ACC112 (cell line): ENCODE data around the gene TSPAN14.

ENCODE experiments used
- H2AFZ ChIP-seq: fragments of 200-600 bp; sonication (generic); one replicate; pipeline ENCODE4 v1.6.0; 2017; ENCODE audit warnings: antibody characterized with exemption, low read length; ENCODE audit not compliant: unreplicated experiment
- H3K27ac ChIP-seq: fragments of 200-600 bp; sonication (generic); 2 replicates; pipeline ENCODE4 v1.5.1; 2014; ENCODE audit warnings: low read depth, mild to moderate bottlenecking, antibody characterized with exemption, low read length, moderate library complexity
- H3K27me3 ChIP-seq: fragments of 200-600 bp; sonication (generic); 2 replicates; pipeline ENCODE4 v1.6.1; 2014; ENCODE audit warnings: mild to moderate bottlenecking, antibody characterized with exemption, low read length, moderate library complexity, mixed read lengths; ENCODE audit not compliant: insufficient read depth
- H3K36me3 ChIP-seq: fragments of 200-600 bp; sonication (generic); 2 replicates; pipeline ENCODE4 v1.6.1; 2016; ENCODE audit warnings: mild to moderate bottlenecking, antibody characterized with exemption, low read length, moderate library complexity, mixed read lengths; ENCODE audit not compliant: insufficient read depth
- H3K4me1 ChIP-seq: fragments of 200-600 bp; sonication (generic); one replicate; pipeline ENCODE4 v1.6.1; 2016; ENCODE audit warnings: low read length, mixed read lengths; ENCODE audit not compliant: insufficient read depth, unreplicated experiment, control insufficient read depth
- H3K4me3 ChIP-seq: fragments of 200-600 bp; sonication (generic); 2 replicates; pipeline ENCODE4 v1.5.1; 2014; ENCODE audit warnings: mild to moderate bottlenecking, low read depth, low read length
- H3K79me2 ChIP-seq: fragments of 200-600 bp; sonication (generic); one replicate; pipeline ENCODE4 v1.6.0; 2016; ENCODE audit warnings: low read length; ENCODE audit not compliant: control insufficient read depth, unreplicated experiment, insufficient read depth

TSPAN14 gene

GRCh38 chr10:80519936-80520650, 66.0 kb downstream of the TSPAN14 start:
- Histone ChIP-seq H3K79me2 (no peaks in the 10 kb centered on the region), H3K27me3 (no peaks in the 10 kb centered on the region), H3K36me3 (no peaks in the 10 kb centered on the region), H3K4me3 (no peak overlapping the region), H2AFZ (no peak overlapping the region), H3K27ac (no peak overlapping the region), H3K4me1 (no peaks in the 10 kb centered on the region)

DNA sequence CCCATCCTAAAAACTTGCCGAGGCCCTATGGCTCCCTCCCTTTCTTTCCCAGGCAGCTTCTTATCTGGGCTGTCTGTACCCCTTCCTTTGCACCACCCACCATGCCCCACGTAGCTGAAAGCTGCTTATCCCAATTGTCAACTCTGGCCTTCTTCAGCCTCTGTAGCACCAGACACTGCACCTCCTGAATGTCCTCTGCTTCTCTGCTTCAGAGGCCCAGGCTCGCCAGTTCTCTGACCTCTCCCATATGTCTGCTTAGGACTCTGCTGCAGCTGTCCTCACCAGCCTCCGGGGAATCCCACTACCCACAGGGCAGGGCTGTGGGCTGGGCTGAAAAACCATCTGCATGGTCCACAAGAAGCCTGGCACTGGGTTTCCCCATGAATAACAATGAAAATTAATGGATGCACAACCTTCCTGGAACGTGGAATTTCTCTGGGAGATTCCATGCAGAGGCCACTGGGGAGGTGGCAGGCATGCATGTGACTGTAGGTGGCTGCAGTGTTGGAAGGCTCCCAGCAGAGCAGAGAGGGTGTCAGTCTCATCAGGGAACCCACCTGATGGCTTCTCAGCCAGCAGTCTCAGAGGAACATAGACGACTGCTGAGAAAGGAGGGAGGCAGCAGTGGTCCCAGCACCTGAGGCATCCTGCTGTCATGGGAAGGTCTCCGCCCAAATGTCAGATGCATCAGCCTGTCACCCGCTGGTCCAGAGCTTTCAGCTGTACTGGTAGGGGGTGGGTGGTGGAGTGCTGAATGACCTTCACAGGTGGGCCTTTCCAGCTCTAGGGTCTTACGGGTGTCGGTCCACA, 66.8 kb downstream of the TSPAN14 start:
- no peaks in the 10 kb centered on the region for H3K4me1 ChIP-seq
- H3K27me3 ChIP-seq, result no peaks in the 10 kb centered on the region
- no peak overlapping the region for H3K4me3 ChIP-seq
- H3K27ac ChIP-seq, result no peak overlapping the region
- no peaks in the 10 kb centered on the region for H3K79me2 ChIP-seq
- H3K36me3 ChIP-seq, result no peaks in the 10 kb centered on the region
- H2AFZ ChIP-seq, result no peak overlapping the region

DNA sequence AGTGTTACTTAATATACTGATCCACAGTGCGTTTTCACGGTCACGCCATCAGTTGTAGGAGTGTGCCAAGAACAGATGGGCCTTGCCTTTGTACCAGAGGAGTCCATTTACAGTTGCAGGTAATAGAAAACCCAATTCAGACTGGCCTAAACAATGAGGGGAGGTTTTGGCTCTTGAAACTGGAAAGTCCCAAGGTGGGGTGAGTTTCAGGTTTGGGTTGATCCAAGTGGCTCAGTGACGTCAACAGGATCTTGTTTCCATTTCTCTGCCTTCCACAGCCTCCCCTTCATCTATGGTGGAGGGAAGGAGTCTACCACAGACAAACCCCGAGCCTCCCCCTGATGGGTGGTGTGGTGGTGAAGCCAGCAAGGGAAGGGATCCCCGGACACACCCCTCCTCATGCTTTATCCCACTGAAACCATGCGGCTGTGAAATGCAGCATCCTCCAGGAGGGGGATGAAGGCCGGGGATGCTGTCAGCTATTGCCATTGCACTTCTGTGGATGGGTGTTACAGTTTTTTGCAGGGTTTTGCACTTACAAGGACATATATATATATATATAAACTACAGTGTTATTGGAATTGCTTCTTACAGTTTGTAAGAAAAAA, 68.8 kb downstream of the TSPAN14 start:
- no peaks in the 10 kb centered on the region for H3K36me3 ChIP-seq
- no peaks in the 10 kb centered on the region for H3K79me2 ChIP-seq
- H2AFZ ChIP-seq, result no peak overlapping the region
- no peak overlapping the region for H3K27ac ChIP-seq
- H3K4me3 ChIP-seq, result no peak overlapping the region
- H3K27me3 ChIP-seq, result no peaks in the 10 kb centered on the region
- H3K4me1 ChIP-seq, result no peaks in the 10 kb centered on the region

DNA sequence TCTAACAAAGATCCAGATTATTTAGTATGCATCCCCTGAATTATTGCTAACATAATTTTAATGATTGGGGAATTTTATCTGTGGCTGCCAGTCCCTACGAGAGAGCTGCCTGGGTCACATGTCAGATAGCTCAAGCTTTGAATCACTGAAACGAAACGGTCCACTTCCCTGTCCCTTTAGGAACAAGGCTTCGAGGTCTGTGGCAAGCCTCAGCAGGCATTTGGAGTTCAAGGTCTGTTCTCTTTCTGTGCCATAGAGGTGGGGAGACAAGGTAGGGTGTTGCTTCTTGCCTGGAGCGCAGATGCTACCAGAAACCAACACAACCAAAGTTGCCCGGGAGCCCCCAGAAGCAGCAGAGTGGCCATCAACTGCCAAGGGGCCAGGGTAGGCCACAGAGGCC, 69.7 kb downstream of the TSPAN14 start:
- no peak overlapping the region for H3K27ac ChIP-seq
- no peaks in the 10 kb centered on the region for H3K4me1 ChIP-seq
- H3K36me3 ChIP-seq, result no peaks in the 10 kb centered on the region
- H3K79me2 ChIP-seq, result no peaks in the 10 kb centered on the region
- H2AFZ ChIP-seq, result no peak overlapping the region
- H3K4me3 ChIP-seq, result no peak overlapping the region
- no peaks in the 10 kb centered on the region for H3K27me3 ChIP-seq

DNA sequence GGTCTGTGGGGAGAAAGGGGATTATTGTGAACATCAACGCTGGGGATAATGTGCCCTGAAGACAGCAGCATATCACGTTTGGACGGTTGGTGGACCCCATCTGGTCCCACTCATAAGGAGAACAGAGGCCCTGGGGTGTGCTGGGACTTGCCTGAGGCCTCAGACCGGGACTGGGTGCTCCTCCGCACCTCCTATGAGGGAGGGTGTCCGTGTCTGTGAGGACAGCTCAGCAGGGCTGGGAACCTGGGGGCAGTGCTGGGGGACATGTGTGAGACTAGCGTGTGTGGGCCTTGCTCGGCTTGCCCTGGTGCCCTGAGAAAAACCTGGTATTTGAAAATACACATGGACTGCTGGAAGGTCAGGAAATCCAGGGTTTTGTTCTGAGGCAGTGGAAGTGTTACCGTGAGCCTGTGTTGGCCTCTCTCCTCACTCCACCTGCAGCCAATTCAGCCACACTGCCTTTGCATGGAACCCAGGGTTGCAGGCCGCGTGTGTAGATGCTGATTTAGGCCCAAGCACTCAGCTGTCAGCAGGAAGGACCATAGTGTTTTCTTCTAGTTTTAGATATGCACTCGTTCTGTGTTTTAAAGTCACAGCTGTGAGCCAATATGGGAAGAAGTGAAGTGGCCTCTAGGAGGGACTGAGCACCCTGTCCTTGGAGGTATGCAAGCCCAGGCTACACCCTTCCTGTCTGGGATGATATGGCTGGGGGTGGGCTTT, 70.2 kb downstream of the TSPAN14 start:
- Histone ChIP-seq H3K36me3 (no peaks in the 10 kb centered on the region), H3K4me3 (no peak overlapping the region), H3K79me2 (no peaks in the 10 kb centered on the region), H3K27me3 (no peaks in the 10 kb centered on the region), H3K4me1 (no peaks in the 10 kb centered on the region), H2AFZ (no peak overlapping the region), H3K27ac (no peak overlapping the region)

GRCh38 chr10:80526218-80526617, 72.1 kb downstream of the TSPAN14 start:
- Histone ChIP-seq H3K27ac (no peak overlapping the region), H3K27me3 (no peaks in the 10 kb centered on the region), H3K4me1 (no peaks in the 10 kb centered on the region)

DNA sequence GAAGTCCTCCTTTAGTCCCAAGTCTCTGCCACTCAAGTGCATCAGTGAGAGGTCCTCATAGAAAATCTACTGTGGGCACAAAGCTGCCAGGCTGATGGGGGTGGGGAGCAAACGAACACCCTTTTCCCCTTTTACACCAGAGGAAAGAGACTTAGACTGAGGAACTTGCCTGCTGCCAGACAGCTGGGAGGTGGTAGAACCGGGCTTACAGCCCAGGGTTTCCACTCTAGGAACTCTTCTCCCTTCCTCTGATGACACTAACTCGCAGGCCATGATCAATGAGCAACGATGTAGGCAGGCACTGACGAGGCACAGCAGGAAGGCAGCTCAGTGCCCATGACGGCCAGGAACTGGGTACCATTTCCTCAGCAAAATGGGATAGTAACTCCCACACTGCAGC, 72.6 kb downstream of the TSPAN14 start:
- Histone ChIP-seq H3K27ac (no peak overlapping the region), H3K4me1 (no peaks in the 10 kb centered on the region)

More at GRCh38 chr10:80526218-80526617, 72.1 kb downstream of the TSPAN14 start:
- no peaks in the 10 kb centered on the region for H3K79me2 ChIP-seq
- H3K4me3 ChIP-seq, result no peak overlapping the region
- no peak overlapping the region for H2AFZ ChIP-seq
- H3K36me3 ChIP-seq, result no peaks in the 10 kb centered on the region

GRCh38 chr10:80528185-80528700, 74.1 kb downstream of the TSPAN14 start:
- Histone ChIP-seq H3K27ac (no peak overlapping the region), H3K27me3 (no peaks in the 10 kb centered on the region), H3K4me3 (no peak overlapping the region), H3K79me2 (no peaks in the 10 kb centered on the region), H3K36me3 (no peaks in the 10 kb centered on the region), H3K4me1 (no peaks in the 10 kb centered on the region), H2AFZ (no peak overlapping the region)

More for the DNA sequence above, 72.6 kb downstream of the TSPAN14 start:
- H3K79me2 ChIP-seq, result no peaks in the 10 kb centered on the region
- no peak overlapping the region for H2AFZ ChIP-seq
- no peak overlapping the region for H3K4me3 ChIP-seq
- H3K27me3 ChIP-seq, result no peaks in the 10 kb centered on the region
- H3K36me3 ChIP-seq, result no peaks in the 10 kb centered on the region

DNA sequence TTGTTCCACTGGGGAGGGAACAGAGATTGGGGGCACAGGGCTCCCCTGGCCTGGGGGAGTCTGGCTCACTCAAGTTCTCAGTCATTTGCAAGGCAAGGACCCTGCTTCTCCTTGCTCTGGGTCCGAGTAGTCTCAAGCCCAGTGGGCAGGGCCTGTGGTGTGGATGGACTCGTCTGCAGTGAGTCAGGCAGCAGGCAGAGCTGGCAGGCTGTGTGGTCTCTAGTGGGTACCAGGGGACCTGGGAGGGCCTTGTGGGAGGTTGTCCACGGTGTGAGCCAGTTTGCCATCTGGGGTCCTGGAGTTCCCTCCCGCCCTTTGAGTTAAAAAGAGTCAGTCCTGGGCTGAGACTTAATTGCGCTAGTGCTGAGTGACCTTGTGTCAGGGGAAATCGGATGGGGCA, 74.8 kb downstream of the TSPAN14 start:
- H3K27ac ChIP-seq, result no peak overlapping the region
- H3K4me1 ChIP-seq, result no peaks in the 10 kb centered on the region
- H3K4me3 ChIP-seq, result no peak overlapping the region
- H3K36me3 ChIP-seq, result no peaks in the 10 kb centered on the region
- no peaks in the 10 kb centered on the region for H3K79me2 ChIP-seq
- H3K27me3 ChIP-seq, result no peaks in the 10 kb centered on the region
- H2AFZ ChIP-seq, result no peak overlapping the region

- no peaks in the 10 kb centered on the region for H3K27me3 ChIP-seq
- H3K27ac ChIP-seq, result no peak overlapping the region
- no peak overlapping the region for H2AFZ ChIP-seq
- no peaks in the 10 kb centered on the region for H3K36me3 ChIP-seq
- H3K4me3 ChIP-seq, result no peak overlapping the region
- no peaks in the 10 kb centered on the region for H3K4me1 ChIP-seq
- no peaks in the 10 kb centered on the region for H3K79me2 ChIP-seq
Observed at GRCh38 chr10:80529604-80530003, 75.5 kb downstream of the TSPAN14 start.
